Measurements from ENCODE around the gene ZNF311. TPM values are rescaled to one million over a fixed set of nuclear protein-coding genes. Genes with fewer than 3 reads are reported as not detected.
"Not testable (repeated sequence)": the region's sequence is repeated elsewhere in the genome, so short reads cannot be mapped to it uniquely, and the experiment has no call there.

ZNF311 gene
- polyA plus RNA-seq, 2 of the 4 experiments (the other 2 are of a cell fraction), result 0.27 to 0.74 TPM

GRCh38 chr6:28968476-28968875 is 36.6 kb downstream of the ZNF311 start (continued):
- no peak for TF ChIP-seq KDM5A (IDR thresholded peaks at IDR 0.05)
- no peak for TF ChIP-seq BHLHE40 (IDR thresholded peaks at IDR 0.05; ENCODE audit: low read depth, low read length)
- no peak for TF ChIP-seq EHMT2 (IDR thresholded peaks at IDR 0.05; ENCODE audit: low read depth)
- no peak for TF ChIP-seq PBX3 (IDR thresholded peaks at IDR 0.05)
- no peak for TF ChIP-seq E2F6 (IDR thresholded peaks at IDR 0.05; ENCODE audit: borderline replicate concordance, low read depth)

GRCh38 chr6:28965706-28966105 is 39.4 kb downstream of the ZNF311 start:
- DNase-seq (ENCODE audit: low read depth in 1 of 2, low spot score in 1 of 2) (no peak), FAIRE-seq (no peak), ATAC-seq (no peak)
- no peak overlapping the region for H3K27ac ChIP-seq
- no peak overlapping the region for H3K4me3 ChIP-seq
- peaks cover 6% of the 10 kb centered on the region; the same call in 1 of the 3 replicates for H3K9me3 ChIP-seq
- CTCF ChIA-PET, result no interaction called here
- TF ChIP-seq E2F6 (IDR thresholded peaks at IDR 0.05; ENCODE audit: borderline replicate concordance, low read depth) (no peak), PHF8 (IDR thresholded peaks at IDR 0.05; ENCODE audit: borderline replicate concordance, low read depth) (no peak), RNF2 (IDR thresholded peaks at IDR 0.05; ENCODE audit: borderline replicate concordance, low read depth) (no peak), CBX2 (IDR thresholded peaks at IDR 0.05; ENCODE audit: borderline replicate concordance, low read depth) (no peak), ZSCAN20 (CRISPR knock-in tag; IDR thresholded peaks at IDR 0.05) (no peak), MAFK (IDR thresholded peaks at IDR 0.05; ENCODE audit: partially characterized antibody) (no peak), RAD21 (conservative IDR thresholded peaks at IDR 0.05 in 1 of 2, IDR thresholded peaks at IDR 0.05 in 1 of 2) (no peak), SREBF2 (IDR thresholded peaks at IDR 0.05) (no peak), ZNF302 (CRISPR knock-in tag; IDR thresholded peaks at IDR 0.05) (no peak), NR3C1 (IDR thresholded peaks at IDR 0.05) (no peak), KDM5A (IDR thresholded peaks at IDR 0.05) (no peak), REST (IDR thresholded peaks at IDR 0.05) (no peak), HOXB5 (CRISPR knock-in tag; IDR thresholded peaks at IDR 0.05) (no peak), GATA3 (IDR thresholded peaks at IDR 0.05; ENCODE audit: borderline replicate concordance) (no peak), EHF (CRISPR knock-in tag; IDR thresholded peaks at IDR 0.05) (no peak)
- no peaks in the 10 kb centered on the region for H3K4me1 ChIP-seq
- no peak overlapping the region for H3K4me2 ChIP-seq
- 46% methylated on average over 2 of the region's 2 CpGs for WGBS (ENCODE audit: missing lambda C conversion rate)
- POLR2A ChIA-PET, result no interaction called here

- ChIA-PET CTCF (no interaction called here), POLR2A (no interaction called here)
- H3K4me1 ChIP-seq, result no peaks in the 10 kb centered on the region
- 67% methylated on average over 4 of the region's 4 CpGs for WGBS (ENCODE audit: missing lambda C conversion rate)
- TF ChIP-seq CEBPB (IDR thresholded peaks at IDR 0.05) (no peak), KDM5A (IDR thresholded peaks at IDR 0.05) (no peak), MAX (IDR thresholded peaks at IDR 0.05) (no peak), FOXS1 (CRISPR knock-in tag; IDR thresholded peaks at IDR 0.05) (no peak), EHF (CRISPR knock-in tag; IDR thresholded peaks at IDR 0.05) (no peak), HOXB5 (CRISPR knock-in tag; IDR thresholded peaks at IDR 0.05) (no peak), RNF2 (IDR thresholded peaks at IDR 0.05; ENCODE audit: borderline replicate concordance, low read depth) (no peak), CHD2 (IDR thresholded peaks at IDR 0.05; ENCODE audit: low read length, partially characterized antibody) (no peak), HES2 (IDR thresholded peaks at IDR 0.05) (no peak), RFX5 (IDR thresholded peaks at IDR 0.05) (no peak), MYC (IDR thresholded peaks at IDR 0.05; ENCODE audit: borderline replicate concordance, low read length) (no peak), ZNF302 (CRISPR knock-in tag; IDR thresholded peaks at IDR 0.05) (no peak), SREBF2 (IDR thresholded peaks at IDR 0.05) (no peak)
- no peak for FAIRE-seq
- ATAC-seq, result no peak
- DNase-seq (ENCODE audit: low read depth in 1 of 2, low spot score in 1 of 2), result no peak
- no peak overlapping the region for H3K4me3 ChIP-seq
- H3K4me2 ChIP-seq, result no peak overlapping the region
- 0 out of 6 replicates have a peak overlapping the region, but pooled peaks of 1 of the 2 experiments have one; percentile 24 for H3K27ac ChIP-seq
- H3K9me3 ChIP-seq, result no peaks in the 10 kb centered on the region
Measured at GRCh38 chr6:28960846-28961500, 44.1 kb downstream of the ZNF311 start.

GRCh38 chr6:28958561-28959243 is 46.4 kb downstream of the ZNF311 start:
- CTCF ChIA-PET; H3K4me3 ChIP-seq; ATAC-seq; H3K4me1 ChIP-seq; DNase-seq (ENCODE audit: low read depth in 1 of 2, low spot score in 1 of 2); H3K4me2 ChIP-seq; POLR2A ChIA-PET; FAIRE-seq; H3K27ac ChIP-seq; H3K9me3 ChIP-seq: not testable (repeated sequence)
- 77% methylated on average over 11 of the region's 13 CpGs for WGBS (ENCODE audit: missing lambda C conversion rate)
